ENCODE measurements around the gene SH2D3C. TPM values are rescaled to one million over a fixed set of nuclear protein-coding genes. Genes with fewer than 3 reads are reported as not detected.

SH2D3C gene
- total RNA-seq, 1 experiment from 2014 or later = 1.7 TPM

DNA sequence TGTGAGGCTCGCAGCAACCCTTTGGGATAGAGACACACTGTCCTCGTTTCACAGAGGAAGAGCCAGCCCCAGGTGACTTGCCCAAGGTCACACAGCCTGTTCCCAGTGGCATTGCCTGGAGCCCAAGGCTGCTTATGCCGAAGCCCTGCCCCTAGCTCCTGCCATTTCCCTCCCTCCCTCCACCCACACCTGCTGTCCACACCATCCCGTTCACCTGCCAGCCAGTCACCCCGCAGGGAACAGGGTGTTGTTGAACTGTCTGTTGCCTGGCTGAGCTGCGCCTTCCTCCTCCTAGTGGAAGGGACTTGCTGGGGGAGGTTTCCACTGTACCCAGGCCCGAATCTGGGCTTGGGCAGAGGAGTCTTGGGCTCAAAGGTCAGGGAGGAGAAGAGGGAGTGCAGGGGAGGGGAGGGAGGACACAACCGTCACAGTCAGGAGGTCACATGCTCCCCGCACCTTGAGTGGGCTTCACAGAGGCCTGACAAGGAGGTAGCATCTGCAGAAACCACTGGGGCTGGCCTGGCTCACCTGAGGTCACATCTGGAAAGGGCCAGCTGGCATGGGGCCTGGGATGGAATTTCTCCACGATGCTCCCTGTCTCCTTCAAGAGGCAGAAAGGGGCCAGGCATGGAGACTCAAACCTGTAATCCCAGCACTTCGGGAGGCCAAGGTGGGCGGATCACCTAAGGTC lies 56.3 kb downstream of the SH2D3C start:
- no peak for DNase-seq (ENCODE audit: low spot score)

DNA sequence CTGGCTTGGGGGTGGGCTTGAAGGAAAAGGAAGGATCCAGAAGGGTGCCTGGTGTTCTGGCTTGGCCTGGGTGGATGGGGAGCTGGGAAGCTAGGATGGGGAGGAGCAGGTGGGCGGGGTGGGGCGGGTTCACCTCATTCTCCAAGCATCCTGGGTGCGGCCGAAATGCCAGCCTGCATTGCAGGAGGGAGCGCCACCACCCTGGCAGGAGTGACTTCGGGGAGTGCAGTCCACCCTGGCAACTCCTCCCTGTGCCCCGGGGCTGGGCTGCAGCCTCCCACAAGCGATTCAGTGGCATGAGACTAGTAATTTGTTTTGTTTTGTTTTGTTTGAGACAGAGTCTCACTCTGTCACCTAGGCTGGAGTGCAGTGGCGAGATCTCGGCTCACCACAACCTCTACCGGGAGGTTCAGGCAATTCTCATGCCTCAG lies 57.1 kb downstream of the SH2D3C start:
- peak; percentile 95 for DNase-seq (ENCODE audit: low spot score)

DNA sequence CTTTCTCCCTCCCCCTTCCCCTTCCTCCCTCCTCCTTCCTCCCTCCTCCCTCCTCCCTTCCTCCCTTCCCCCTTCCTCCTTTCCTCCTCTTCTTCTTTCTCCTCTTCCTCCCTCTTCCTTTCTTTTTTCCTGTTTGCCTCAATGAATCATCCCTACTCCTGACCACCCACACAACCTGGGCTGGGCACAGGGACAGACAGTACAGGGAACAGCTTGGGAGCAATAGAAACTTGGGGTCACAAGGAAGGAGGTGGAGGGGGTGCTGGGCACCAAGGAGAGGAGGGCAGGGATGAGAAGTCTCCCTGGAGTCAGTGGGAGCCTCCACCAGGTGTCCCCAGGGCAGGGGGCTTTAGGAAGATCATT lies 57.6 kb downstream of the SH2D3C start:
- DNase-seq (ENCODE audit: low spot score) = peak; percentile 49

DNA sequence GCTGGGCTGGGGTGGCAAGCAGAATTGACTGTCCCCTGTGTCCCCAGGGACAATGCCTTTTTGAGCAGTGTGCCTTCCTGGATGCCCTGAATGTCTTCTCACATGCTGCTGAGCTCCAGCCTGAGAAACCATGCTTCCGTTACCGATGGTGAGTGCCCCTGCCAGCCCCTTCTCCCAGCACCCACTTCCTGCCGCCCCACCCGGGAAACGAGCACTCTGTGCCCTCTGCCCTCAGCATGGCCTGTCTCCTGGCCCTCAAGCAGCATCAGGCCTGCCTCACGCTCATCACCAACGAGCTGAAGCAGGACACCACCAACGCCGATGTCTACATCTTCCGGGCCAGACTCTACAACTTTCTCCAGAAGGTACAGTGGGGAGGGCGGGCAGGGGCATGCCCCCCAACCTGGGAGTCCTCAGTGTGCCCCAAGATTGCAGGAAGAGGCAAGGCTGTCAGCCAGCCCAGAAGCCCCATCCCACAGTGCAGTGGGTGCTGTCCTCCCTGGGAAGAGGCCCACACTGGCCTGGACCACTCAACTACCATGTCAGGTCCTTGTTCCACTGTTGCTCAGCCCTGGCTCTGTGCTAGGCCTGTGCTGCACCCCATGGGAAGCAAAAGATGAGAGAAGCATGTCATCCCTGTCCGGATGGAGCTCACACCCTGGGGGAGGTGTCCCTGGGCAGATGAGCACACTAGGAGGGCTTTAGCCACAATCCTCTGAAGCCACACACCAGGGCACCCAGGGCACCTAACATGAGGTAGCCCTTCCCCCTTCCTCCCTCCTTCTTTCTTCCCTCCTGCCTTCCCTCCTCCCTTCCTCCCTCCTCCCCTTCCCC lies 58.2 kb downstream of the SH2D3C start:
- DNase-seq (ENCODE audit: low spot score) = peak; percentile 39

DNA sequence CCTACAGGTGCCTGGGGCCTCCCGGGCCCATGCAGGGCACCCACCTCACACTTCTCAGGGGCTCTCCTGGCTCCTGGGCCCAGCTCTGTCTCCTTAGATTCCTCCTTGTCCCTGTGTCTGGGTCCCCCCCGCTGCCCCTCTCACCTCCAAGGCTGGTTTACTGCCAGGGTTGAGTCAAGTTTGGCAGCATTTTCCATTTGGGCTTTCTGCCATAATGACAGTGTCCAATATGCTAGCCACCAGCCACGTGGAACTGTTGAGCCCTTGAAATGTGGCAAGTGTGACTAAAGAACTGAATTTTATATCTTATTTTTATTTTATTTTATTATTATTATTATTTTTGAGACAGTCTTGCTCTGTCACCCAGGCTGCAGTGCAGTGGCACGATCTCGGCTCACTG lies 60.7 kb downstream of the SH2D3C start:
- DNase-seq (ENCODE audit: low spot score) = no peak

DNA sequence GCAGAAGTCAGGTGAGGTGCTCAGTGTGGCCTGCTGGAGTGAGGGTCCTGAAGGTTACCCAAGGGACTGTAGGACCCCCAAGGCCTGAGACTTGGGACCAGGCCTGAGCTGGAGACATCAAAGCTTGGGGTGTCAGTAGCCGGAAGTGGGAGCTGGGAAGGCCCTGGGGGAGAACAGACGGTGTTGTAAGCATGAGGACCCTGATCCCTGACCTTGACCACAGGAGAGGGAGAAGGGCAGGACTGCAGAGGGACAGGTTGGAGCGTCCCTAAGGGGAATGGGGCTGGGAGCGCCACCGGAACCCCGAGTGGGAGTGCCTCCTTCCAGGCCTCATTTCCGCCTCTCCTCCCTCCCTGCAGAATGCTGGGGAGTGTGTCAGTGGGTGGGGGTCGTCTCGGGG lies 62.1 kb downstream of the SH2D3C start:
- DNase-seq (ENCODE audit: low spot score) = no peak

DNA sequence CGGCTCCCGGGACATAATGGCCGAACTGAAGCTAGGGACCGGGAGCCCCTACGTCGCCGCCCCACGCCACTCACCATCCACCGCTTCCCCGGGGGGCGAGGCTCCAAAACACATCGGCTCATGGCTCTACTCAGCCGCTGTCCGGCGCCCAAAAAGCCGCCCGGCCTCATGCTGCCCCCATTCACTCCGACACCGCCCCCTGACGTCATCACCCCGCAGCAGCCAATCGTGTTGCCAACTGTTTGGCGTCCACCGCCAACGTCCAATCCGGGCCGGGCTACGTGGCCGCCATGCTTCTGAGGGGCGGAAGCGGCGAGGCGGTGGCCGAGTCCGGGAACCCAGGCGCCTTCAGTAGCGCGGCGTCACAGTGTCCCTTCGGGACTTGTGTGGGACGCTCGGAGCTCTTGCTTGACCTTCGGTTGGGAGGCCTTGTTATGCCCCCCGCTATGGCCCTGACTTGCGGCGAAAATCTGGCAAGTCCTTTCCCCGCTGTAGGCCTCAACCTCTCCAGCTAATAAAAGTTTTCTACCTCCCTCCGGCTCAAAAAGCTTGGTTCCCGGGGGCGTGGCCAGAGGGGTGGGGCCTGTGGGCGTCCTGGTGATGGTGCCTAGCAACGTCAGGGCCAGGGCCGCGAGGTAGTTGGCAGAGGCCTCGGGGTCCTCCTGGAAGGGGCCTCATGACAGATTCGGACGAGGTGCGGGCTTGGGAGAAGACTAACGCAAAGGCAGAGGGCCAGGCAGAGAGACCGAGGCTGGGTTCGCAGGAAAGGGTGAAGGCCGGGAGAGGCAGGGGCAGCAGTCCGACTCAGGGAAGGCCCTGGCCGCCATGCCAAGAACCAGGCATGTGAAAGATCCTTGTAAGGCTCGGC lies 62.8 kb downstream of the SH2D3C start, which contains the start of the genes PTRH1 and TTC16:
Gene PTRH1 (minus strand): TSS at position 194 of the 868 bp plus-strand sequence. CDS start 24 bp downstream, at position 170.
Gene TTC16 (plus strand): TSS at position 610 of the 868 bp plus-strand sequence. CDS start 67 bp downstream, at position 677.
- peak; percentile 94 for DNase-seq (ENCODE audit: low spot score)

DNA sequence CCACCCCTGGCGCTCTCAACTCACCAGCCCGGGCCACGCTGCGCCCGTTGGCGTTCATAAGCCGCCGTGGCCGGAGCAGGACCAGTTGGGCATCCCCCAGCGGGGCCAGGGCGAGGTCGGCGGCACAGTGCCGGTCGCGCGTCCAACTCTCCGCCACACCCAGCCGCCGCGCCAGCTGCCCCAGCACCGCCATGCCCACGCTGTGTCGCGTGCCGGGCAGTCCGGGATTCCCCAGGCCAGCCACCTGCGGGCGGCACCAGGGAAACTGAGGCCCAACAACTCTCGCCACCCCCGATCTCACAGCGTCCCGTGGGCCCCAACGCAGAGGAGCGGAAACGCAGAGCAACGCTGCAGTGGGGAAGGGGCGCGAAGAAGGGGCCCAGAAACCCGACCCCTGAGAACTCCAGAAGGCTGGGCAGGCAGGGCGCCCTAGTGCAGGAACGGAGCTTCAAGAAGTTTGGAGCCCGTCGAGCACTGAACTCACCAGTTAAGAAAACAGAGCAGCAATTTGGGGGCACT lies 63.5 kb downstream of the SH2D3C start:
- no peak for DNase-seq (ENCODE audit: low spot score)

DNA sequence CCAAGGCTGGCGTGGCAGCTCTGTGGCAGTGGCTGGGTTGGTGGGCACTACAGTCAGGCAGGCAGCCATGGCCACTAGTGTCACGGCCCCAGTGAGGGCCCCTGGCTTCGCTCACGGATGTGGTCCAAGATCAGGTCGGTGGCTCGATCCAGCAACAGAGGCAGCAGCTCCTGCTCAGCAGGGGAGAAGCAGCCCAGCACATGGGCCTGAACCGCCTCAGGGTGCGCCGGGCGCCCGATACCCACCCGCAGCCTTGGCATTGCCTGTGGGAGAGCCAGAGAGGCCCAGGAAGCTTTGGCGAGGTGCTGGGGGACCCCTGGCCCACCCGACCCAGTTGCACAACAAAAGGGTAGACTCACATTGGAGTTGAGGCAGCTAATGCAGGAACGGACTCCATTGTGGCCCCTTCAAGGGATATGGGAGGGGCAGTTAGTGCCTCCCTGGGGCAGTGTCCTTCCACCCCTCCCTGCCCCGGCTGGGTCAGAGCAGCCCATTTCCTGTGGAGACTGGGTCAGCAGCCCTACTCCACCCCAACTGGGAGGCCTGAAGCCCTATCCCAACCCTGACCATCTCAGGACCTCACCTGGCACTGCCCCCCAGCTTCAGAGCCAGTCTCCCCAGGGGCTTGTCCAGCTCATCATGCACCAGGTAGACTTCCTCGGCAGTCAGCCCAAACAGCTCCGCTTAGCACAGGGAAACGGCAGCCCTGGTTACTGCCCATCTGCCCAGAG lies 64.3 kb downstream of the SH2D3C start:
- no peak for DNase-seq (ENCODE audit: low spot score)

DNA sequence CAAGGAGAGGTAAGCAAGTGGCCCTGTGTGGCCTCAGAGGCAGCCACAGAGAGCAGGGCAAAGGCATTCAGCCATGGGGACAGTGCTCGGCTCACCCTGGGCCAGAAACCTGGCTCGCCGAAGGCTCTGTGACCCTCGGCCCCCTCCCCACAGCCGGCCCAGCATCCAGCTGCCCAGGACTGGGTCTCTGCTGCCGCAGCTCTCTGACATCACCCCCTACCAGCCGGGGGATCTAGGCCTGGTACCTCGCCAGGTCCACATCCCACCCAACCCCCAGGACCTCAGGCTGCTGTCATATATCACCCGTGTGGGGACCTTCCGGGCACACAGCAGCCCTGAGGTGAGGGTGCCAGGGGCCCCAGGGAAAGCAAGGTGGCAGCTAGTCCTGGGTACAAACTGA lies 65.6 kb downstream of the SH2D3C start:
- DNase-seq (ENCODE audit: low spot score) = no peak

DNA sequence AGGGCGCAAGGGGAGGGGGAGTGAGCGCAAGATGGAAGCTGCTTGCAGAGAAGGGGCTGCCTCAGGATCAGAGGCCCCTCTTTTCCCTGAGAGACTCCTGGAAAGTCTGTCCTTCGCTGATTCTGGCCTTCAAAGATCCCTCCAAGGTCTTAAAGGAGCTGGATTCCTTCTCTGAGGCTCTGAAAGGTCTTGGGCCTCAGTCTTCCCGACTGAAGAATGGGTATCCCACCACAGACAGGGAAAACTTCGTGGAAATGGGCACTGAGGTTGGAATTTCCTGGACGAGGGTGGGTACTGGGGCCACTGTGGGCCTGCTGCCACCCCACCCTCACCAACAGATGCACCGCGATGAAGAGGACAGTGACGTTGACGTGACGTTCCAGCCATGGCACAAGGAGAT lies 66.1 kb downstream of the SH2D3C start:
- no peak for DNase-seq (ENCODE audit: low spot score)

DNA sequence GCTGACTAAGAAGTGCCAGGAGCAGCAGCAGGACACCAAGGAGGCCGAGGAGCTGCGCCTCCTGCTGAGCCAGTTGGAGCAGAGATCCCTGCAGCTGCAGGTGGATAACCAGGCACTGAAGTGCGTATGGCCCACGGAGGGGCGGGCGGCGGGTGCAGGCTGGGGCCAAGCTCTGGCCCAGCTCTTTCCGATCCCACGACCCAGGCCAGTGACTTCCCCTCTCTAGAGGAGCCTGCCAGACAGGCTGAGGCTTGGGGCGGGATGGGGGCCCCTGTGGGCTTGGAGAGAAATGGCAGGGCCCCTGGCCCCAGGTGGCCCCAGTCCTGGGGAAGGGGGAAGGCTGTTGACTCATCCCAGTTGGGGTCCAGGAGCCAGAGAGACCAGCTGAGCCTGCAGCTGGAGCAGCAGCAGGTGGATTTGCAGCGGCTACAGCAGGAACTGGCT lies 66.6 kb downstream of the SH2D3C start:
- DNase-seq (ENCODE audit: low spot score) = no peak

DNA sequence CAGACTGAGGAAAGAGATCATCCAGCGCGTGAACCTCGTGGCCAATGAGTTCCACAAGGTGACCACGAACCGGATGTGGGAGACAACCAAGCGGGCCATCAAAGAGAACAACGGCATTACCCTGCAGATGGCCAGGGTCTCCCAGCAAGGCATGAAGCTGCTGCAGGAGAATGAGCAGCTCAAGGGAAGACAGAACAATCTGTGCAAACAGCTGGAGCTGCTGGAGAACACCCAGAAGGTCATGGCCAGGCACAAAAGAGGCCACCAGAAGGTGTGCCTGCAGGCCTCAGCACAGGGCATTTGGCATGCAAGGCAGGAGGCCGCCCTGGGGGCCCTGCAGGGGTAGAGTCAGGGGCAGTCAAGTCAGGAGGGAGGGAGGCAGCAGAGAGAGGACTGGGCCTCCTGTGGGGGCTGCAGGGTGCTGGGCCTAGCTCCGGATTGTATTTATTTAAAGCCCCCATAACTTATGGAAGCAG lies 67.2 kb downstream of the SH2D3C start:
- DNase-seq (ENCODE audit: low spot score) = no peak

DNA sequence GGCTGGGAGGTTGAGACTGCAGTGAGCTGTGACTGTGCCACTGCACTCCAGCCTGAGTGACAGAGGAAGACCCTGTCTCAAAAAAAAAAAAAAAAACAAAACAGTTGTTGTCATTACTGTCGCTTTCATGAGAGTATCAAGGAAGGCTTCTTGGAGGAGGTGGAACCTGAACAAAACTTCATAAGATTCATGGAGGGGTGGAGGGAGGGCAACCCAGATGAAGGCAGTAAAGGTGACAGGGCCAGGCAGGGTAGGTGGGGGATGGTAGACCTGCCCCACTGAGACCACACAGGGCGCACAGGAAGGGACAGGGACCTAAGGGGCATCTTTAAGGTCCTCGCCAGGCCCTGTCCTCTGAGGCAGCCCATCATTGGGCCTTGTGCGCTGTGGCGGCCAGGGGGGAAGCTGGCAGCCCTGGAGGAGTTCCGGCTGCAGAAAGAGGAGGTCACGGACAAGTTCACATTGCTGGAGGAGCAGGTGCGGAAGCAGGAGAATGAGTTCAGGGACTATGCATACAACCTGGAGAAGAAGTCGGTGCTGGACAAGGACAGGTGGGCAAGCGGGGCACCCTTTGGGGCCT lies 68.2 kb downstream of the SH2D3C start:
- DNase-seq (ENCODE audit: low spot score) = no peak

DNA sequence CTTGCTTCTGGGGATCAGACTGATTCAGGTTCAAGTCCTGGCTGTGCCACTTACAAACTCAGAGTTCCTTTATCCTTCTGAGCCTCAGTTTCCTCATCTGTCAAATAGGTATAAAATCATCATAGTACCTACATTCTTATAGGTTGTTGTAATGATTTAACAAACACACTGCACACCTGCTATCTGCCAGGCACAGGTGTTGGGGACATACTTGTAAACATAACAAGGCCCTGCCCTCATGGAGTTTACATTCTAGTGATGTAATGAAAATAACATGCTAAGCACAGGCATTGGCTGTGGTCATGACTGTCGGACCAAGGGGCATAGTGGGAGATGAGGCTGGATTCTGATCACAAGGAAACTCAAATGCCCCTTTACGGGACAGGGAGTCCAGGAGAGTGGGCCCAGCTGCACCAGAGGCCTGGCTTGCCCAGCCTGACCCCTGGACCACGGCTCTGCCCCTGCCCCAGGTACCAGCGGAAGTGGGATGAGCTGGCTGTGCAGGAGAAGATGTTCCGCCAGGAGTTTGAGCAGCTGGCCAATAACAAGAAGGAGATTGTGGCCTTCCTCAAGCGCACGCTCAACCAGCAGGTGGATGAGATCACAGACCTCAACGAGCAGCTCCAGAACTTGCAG lies 69.4 kb downstream of the SH2D3C start:
- no peak for DNase-seq (ENCODE audit: low spot score)

DNA sequence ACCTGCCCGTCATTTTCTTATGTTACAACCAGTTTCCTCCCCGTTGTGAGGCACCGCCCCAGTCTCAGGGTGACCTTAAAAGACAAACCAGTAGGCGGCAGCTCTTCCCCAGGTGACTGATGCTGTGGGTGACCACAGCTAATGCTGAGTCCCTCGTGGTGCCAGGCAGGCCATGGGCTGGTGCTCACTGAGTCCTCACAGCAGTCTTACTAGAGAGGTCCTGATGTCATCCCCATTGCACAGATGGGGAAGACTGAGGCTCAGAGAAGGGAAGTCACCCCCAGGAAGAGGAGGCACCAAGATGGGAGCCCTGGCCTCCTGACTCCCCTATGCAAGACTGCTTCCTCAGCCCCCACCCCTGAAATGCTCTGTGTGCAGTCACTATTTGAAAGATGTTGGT lies 70.7 kb downstream of the SH2D3C start:
- peak; percentile 40 for DNase-seq (ENCODE audit: low spot score)

DNA sequence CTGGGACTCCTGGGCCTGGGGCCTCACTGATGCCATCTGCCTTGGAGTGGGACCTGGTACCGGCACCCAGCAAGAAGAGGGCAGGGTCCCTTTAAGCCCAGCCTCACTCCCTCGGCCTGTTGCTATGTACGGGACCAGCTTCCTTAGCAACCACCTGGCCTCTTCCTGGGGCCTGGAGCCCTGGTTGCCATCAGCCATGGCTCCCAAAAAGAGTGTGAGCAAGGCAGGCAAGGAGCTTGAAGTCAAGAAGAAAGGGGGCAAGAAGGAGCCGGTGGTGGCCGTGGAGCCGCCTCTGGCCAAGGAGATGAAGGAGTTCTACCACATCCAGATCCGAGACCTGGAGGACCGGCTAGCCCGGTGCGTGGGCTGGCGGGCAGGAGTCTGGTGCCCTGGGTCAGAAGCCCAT lies 71.6 kb downstream of the SH2D3C start, which contains the start of gene CFAP157:
Gene CFAP157 (plus strand): TSS at position 153 of the 406 bp plus-strand sequence. CDS start 44 bp downstream, at position 197.
- DNase-seq (ENCODE audit: low spot score) = no peak

DNA sequence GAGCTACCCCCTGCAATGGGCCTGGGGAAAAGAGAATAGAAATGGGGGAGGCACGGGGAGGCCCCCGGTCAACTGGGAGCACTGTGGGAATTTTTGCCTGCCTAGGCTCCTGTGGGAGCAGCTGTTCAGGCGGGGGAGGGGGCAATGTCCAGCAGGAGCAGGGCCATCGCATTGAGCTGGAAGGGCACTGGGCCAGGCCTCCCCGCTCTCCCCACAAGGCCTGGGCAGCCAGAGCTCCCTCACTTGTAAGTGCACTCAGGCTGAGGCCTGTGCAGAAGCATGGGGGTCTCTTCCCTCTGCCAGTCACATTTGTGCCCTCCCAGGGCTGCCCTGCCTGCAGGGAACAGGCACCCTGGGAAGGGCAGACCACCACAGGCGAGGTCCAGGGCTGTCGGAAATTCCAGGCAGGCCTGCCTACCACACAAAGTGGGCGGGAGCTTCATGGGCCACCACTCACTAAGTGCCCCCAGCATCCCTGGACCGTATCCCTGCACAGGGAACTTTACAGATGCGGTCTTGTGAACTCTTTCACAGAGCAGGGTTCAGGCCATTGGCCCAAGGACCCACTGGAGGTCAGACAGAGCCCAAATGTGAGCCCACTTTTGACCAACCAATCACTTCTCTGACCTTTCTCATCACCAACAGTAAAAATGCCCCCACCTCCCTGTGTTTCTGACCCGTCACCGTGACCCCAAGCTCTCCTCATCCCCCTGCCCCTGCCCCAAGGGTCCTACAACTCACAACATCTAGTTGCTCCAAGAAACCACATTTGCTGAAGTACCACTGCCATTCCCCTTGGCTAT lies 72.7 kb downstream of the SH2D3C start:
- DNase-seq (ENCODE audit: low spot score) = no peak

All from A172 (cell line).